Panc1 (cell line): ENCODE data around the gene HS2ST1. TPM values are rescaled to one million over a fixed set of nuclear protein-coding genes. Genes with fewer than 3 reads are reported as not detected.

Source experiments
- ATAC-seq: fragments of 200-7000 bp; cut with Tn5 transposase; 2 replicates; pipeline ENCODE4 v1.9.1; 2020; ENCODE audit warnings: mild to moderate bottlenecking, moderate library complexity
- BruUV-seq: library from RNA; stranded (reverse); fragments of 400-500 nt; replicated peaks from 2 replicates; lab custom pipeline; 2021; lab: Mats Ljungman, UMichigan
- CTCF ChIA-PET: fragments of 300-600 bp; sonication (Branson Sonifier 250); formaldehyde crosslinking; loops from one replicate; lab custom pipeline; 2022; ENCODE audit warnings: antibody characterized with exemption; lab: Charles Lee
- POLR2A ChIA-PET: fragments of 300-600 bp; sonication (Branson Sonifier 250); formaldehyde crosslinking; loops from one replicate; lab custom pipeline; 2022; ENCODE audit warnings: antibody characterized with exemption; lab: Charles Lee
- DNase-seq: peaks from one replicate; pipeline ENCODE4 v3.0.0-alpha.2; 2010; ENCODE audit warnings: low read depth, low spot score
- H3K27ac ChIP-seq: 2 replicates; pipeline ENCODE4 v1.5.1; 2011; ENCODE audit warnings: mild to moderate bottlenecking, low read length, inconsistent platforms
- H3K27me3 ChIP-seq: fragments of 200-500 bp; sonication (Bioruptor generic); 2 replicates; pipeline ENCODE4 v1.6.0; 2014; ENCODE audit warnings: low read length, inconsistent platforms; ENCODE audit not compliant: control insufficient read depth, insufficient read depth
- H3K36me3 ChIP-seq: fragments of 200-500 bp; sonication (Bioruptor generic); 2 replicates; pipeline ENCODE4 v1.5.1; 2014; ENCODE audit warnings: inconsistent platforms, mild to moderate bottlenecking, low read length, moderate library complexity; ENCODE audit not compliant: control insufficient read depth, insufficient read depth
- H3K4me1 ChIP-seq: 2 replicates; pipeline ENCODE4 v1.5.1; 2011; ENCODE audit warnings: inconsistent platforms, mild to moderate bottlenecking, low read length, moderate library complexity; ENCODE audit not compliant: control insufficient read depth, insufficient read depth
- H3K4me3 ChIP-seq, 2 experiments: 2 replicates each; pipeline ENCODE4 v1.5.1; 2011 to 2012; ENCODE audit warnings: low read depth in 2 of 2, low read length in 2 of 2, mild to moderate bottlenecking in 2 of 2, inconsistent platforms in 1 of 2, moderate library complexity in 1 of 2
- H3K9me3 ChIP-seq: fragments of 200-500 bp; sonication (Bioruptor generic); 2 replicates; pipeline ENCODE4 v1.5.1; 2014; ENCODE audit warnings: low read depth, mild to moderate bottlenecking, inconsistent platforms, low read length, moderate library complexity; ENCODE audit not compliant: control insufficient read depth, insufficient read depth
- CTCF ChIP-seq: fragments of 450-650 bp; IDR thresholded peaks from 2 replicates; pipeline ENCODE4 v1.5.1; 2017; ENCODE audit warnings: mild to moderate bottlenecking
- POLR2AphosphoS5 ChIP-seq: IDR thresholded peaks from 2 replicates; pipeline ENCODE4 v1.6.1; 2012; ENCODE audit warnings: mild to moderate bottlenecking, low read depth, low read length, moderate library complexity
- REST ChIP-seq, 2 experiments: IDR thresholded peaks; 2 replicates each; pipeline ENCODE4 v1.6.1; 2011 to 2012; ENCODE audit warnings: low read depth in 2 of 2, control low read depth in 1 of 2, low read length in 1 of 2, mild to moderate bottlenecking in 1 of 2, moderate library complexity in 1 of 2; ENCODE audit not compliant: insufficient read depth in 1 of 2
- SIN3A ChIP-seq: IDR thresholded peaks from 2 replicates; pipeline ENCODE4 v1.6.1; 2012; ENCODE audit warnings: low read depth, mild to moderate bottlenecking, low read length, moderate library complexity, borderline replicate concordance; ENCODE audit not compliant: insufficient read depth
- TCF7L2 ChIP-seq: IDR thresholded peaks from 2 replicates; pipeline ENCODE4 v1.6.1; 2011; ENCODE audit warnings: mild to moderate bottlenecking, low read depth, low read length, inconsistent platforms
- in situ Hi-C: cut with HindIII; loops from 2 replicates; pipeline ENCODE4 v1.10.0; 2016; ENCODE audit warnings: low sequenced_read_pairs, low pct_unique_long_range_greater_than_20kb
- intact Hi-C: fragments of 100-400 bp; cut with micrococcal nuclease; formaldehyde crosslinking; loops from one replicate; pipeline ENCODE4 v1.10.0; 2022; ENCODE audit not compliant: unreplicated experiment
- total RNA-seq: library from RNA; stranded (reverse); gene quantifications from one replicate; pipeline ENCODE4 v1.2.1, GENCODE V29; 2021; ENCODE audit not compliant: unreplicated experiment

The HS2ST1 gene
- total RNA-seq, 1 experiment from 2014 or later = 81.0 TPM

DNA sequence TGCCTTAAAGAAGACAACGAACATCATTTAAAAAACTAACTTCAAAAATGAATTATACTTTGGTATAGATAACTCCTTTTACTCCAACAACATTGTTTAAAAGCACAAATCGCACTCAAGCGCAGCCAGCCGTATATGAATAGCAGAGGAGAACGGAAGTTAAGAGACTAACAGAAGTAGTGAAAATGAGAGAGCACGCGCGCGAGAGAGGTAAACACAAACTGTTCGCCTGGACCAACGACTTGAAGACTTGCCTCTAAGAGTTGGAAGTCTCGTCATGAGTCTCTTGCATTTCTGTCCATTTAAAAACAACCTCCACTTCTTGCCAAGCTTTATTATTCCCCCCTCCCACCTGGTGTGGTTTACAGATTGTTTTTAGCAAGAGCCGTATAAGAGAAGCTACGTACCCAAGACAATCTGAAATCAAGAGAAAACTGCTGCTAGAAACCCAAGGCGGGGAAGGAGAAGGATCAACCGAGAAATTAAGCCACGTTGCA, 988 bp upstream of the HS2ST1 start:
- CTCF ChIA-PET = no interaction called here
- peaks cover 4% of the 10 kb centered on the region; the same call in 1 of the 2 replicates for H3K36me3 ChIP-seq
- in situ Hi-C loops = no loop called here
- intact Hi-C loops = loop anchor here (10.0 kb wide), 1 partner anchor 111 kb away; no protein-coding TSS in a partner anchor
- no peaks in the 10 kb centered on the region for H3K9me3 ChIP-seq
- DNase-seq (no peak), ATAC-seq (no peak)
- no peaks in the 10 kb centered on the region for H3K27me3 ChIP-seq
- peaks cover 21% of the 10 kb centered on the region; the same call in 1 of the 2 replicates for H3K4me1 ChIP-seq
- no peak for TF ChIP-seq REST (IDR thresholded peaks at IDR 0.05; ENCODE audit: insufficient read depth in 1 of 2, low read depth in 2 of 2, low read length in 1 of 2)
- no peak for TF ChIP-seq POLR2AphosphoS5
- TF ChIP-seq CTCF = no peak
- no peak for TF ChIP-seq SIN3A
- peak overlapping the region; percentile 99 to 100 for H3K4me3 ChIP-seq
- H3K27ac ChIP-seq = peak overlapping the region; percentile 100
- POLR2A ChIA-PET = interaction anchor here (0.6 kb wide), 1 partner anchor 196 kb away, joined by 4 read pairs; no protein-coding TSS in a partner anchor
- TSS peak; percentile 84 for BruUV-seq

- in situ Hi-C loops = no loop called here
- H3K27me3 ChIP-seq = no peaks in the 10 kb centered on the region
Observed at GRCh38 chr1:86913896-86914600, 387 bp upstream of the HS2ST1 start, which contains the start of gene SELENOF. SELENOF (minus strand) TSS chr1:86914126; CDS start chr1:86914111, 15 bp downstream.

More at GRCh38 chr1:86913896-86914600, 387 bp upstream of the HS2ST1 start, which contains the start of gene SELENOF:
- ATAC-seq (peak; percentile 95), DNase-seq (peak; percentile 100)
- TF ChIP-seq POLR2AphosphoS5 = peak; percentile 94
- TF ChIP-seq SIN3A = no peak
- no peak for TF ChIP-seq CTCF
- peak; percentile 94 for TF ChIP-seq TCF7L2
- Histone ChIP-seq H3K4me1 (peaks cover 21% of the 10 kb centered on the region; the same call in 1 of the 2 replicates), H3K4me3 (peak within 1 kb of the TSS; percentile 99 to 100), H3K9me3 (no peaks in the 10 kb centered on the region), H3K27ac (peak within 1 kb of the TSS; percentile 100), H3K36me3 (peaks cover 4% of the 10 kb centered on the region; the same call in 1 of the 2 replicates)
- no TSS peak for BruUV-seq
- intact Hi-C loops = loop anchor here (10.0 kb wide), 1 partner anchor 111 kb away; no protein-coding TSS in a partner anchor
- CTCF ChIA-PET = interaction anchor here (0.7 to 1.0 kb wide), 3 partner anchors 80 to 410 kb away, joined by 3 to 9 read pairs (median 4); partner anchors contain the start of gene SH3GLB1
- POLR2A ChIA-PET = interaction anchor here (0.5 to 0.7 kb wide), 5 partner anchors 16 to 196 kb away, joined by 3 to 7 read pairs (median 4); no protein-coding TSS in a partner anchor
